Measurements from ENCODE around the gene PTPRN2. TPM values are rescaled to one million over a fixed set of nuclear protein-coding genes. Genes with fewer than 3 reads are reported as not detected.

Gene PTPRN2
- total and polyA plus RNA-seq, 2 donors (not counting 3 experiments of a cell fraction or from before 2014, with no cell fraction given): 0.62 to 0.88 TPM

DNA sequence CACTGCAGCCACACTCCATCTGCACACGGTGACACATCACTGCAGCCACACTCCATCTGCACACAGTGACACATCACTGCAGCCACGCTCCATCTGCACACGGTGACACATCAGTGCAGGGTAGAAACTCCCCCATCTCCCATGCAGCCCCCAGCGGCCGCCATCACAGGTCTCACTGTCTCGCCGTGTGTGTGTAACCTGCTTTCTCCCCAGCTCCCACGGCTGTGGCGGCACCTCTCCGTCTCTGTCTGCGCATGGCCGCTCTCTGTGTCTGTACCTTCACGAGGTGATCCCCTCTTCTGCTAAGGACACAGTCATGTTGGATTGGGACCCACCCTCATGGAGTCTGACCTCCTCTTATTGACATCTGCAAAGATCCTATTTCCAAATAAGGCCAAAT lies 527.4 kb downstream of the PTPRN2 start:
- Histone ChIP-seq H3K27me3 (ENCODE audit: control insufficient read depth in 2 of 2, insufficient read depth in 2 of 2, low read length in 2 of 2) (no peaks in the 10 kb centered on the region), H4K20me1 (replicated peaks; ENCODE audit: control insufficient read depth, extremely low read depth, insufficient read depth, low read length) (no peaks in the 10 kb centered on the region), H3K79me2 (ENCODE audit: control insufficient read depth, insufficient read depth, low read length) (no peaks in the 10 kb centered on the region), H3K4me1 (ENCODE audit: control insufficient read depth, extremely low read depth, insufficient read depth, low read length) (no peaks in the 10 kb centered on the region), H3K4me3 (replicated peaks in 1 of 3; ENCODE audit: insufficient read depth in 1 of 3, low read depth in 1 of 3, low read length in 3 of 3) (no peak overlapping the region), H2AFZ (ENCODE audit: low read depth, low read length) (no peak overlapping the region), H3K36me3 (ENCODE audit: control insufficient read depth in 2 of 2, extremely low read depth in 1 of 2, insufficient read depth in 2 of 2, low read length in 2 of 2) (no peaks in the 10 kb centered on the region), H3K9ac (replicated peaks; ENCODE audit: extremely low read depth, insufficient read depth, low read length) (no peak overlapping the region), H3K27ac (ENCODE audit: insufficient read depth, low read depth, low read length) (no peak overlapping the region), H3K4me2 (ENCODE audit: insufficient read depth, low read length) (no peak overlapping the region), H3K9me1 (replicated peaks; ENCODE audit: control insufficient read depth, extremely low read depth, insufficient read depth, low read length) (no peaks in the 10 kb centered on the region), H3K9me3 (replicated peaks; ENCODE audit: control insufficient read depth, insufficient read depth, low read length) (peaks cover 15% of the 10 kb centered on the region)
- DNase-seq (ENCODE audit: low read depth, low spot score) (no peak), FAIRE-seq (no peak)
- TF ChIP-seq, protein P1, sequence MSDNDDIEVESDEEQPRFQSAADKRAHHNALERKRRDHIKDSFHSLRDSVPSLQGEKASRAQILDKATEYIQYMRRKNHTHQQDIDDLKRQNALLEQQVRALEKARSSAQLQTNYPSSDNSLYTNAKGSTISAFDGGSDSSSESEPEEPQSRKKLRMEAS (IDR thresholded peaks at IDR 0.05; ENCODE audit: insufficient read depth, insufficient read length): no peak
- TF ChIP-seq POLR2AphosphoS5 (IDR thresholded peaks at IDR 0.05; ENCODE audit: insufficient read depth, low read depth, low read length): no peak
- TF ChIP-seq POLR2A (IDR thresholded peaks at IDR 0.05; ENCODE audit: low read depth, low read length): no peak
- no peak for TF ChIP-seq MYC (IDR thresholded peaks at IDR 0.05; ENCODE audit: low read depth, low read length)
- no peak for TF ChIP-seq FOS (IDR thresholded peaks at IDR 0.05; ENCODE audit: borderline replicate concordance, insufficient read depth, low read length)
- TF ChIP-seq EZH2 (IDR thresholded peaks at IDR 0.05; ENCODE audit: borderline replicate concordance, low read depth, low read length, severe bottlenecking): no peak
- TF ChIP-seq JUN (IDR thresholded peaks at IDR 0.05; ENCODE audit: borderline replicate concordance, insufficient read depth, insufficient read length, low read depth): no peak
- TF ChIP-seq GATA2 (IDR thresholded peaks at IDR 0.05; ENCODE audit: insufficient read depth, insufficient read length, low read depth, low read length): no peak
- TF ChIP-seq, protein P2, sequence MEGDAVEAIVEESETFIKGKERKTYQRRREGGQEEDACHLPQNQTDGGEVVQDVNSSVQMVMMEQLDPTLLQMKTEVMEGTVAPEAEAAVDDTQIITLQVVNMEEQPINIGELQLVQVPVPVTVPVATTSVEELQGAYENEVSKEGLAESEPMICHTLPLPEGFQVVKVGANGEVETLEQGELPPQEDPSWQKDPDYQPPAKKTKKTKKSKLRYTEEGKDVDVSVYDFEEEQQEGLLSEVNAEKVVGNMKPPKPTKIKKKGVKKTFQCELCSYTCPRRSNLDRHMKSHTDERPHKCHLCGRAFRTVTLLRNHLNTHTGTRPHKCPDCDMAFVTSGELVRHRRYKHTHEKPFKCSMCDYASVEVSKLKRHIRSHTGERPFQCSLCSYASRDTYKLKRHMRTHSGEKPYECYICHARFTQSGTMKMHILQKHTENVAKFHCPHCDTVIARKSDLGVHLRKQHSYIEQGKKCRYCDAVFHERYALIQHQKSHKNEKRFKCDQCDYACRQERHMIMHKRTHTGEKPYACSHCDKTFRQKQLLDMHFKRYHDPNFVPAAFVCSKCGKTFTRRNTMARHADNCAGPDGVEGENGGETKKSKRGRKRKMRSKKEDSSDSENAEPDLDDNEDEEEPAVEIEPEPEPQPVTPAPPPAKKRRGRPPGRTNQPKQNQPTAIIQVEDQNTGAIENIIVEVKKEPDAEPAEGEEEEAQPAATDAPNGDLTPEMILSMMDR (IDR thresholded peaks at IDR 0.05; ENCODE audit: extremely low read depth in 1 of 2, insufficient read depth in 1 of 2, low read depth in 1 of 2, low read length in 2 of 2): no peak
- no TSS peak for BruUV-seq (replicated peaks)
- dilution Hi-C loops (cut with MboI; ENCODE audit: extremely low pct_ligation_motif_present, low sequenced_read_pairs): no loop called here
- ChIA-PET POLR2A (no interaction called here), CTCF (no interaction called here)
- intact Hi-C loops (cut with micrococcal nuclease): no loop called here

All from endothelial cell of umbilical vein (primary cell).